ENCODE data around the gene KCNK3.

GRCh38 chr2:26770986-26771586 lies 78.6 kb downstream of the KCNK3 start:
- peak in 1 of 3 donors; percentile 62 for TF ChIP-seq POLR2AphosphoS5 (IDR thresholded peaks at IDR 0.05)
- TF ChIP-seq CTCF (IDR thresholded peaks at IDR 0.05 in 8 of 11, conservative IDR thresholded peaks at IDR 0.05 in 3 of 11): peak in 4 of 11 experiments; percentile 5 to 34 (median 16)

Data from spleen (tissue), 7 donors.